ENCODE data around the gene UQCRC2.
A peak's percentile ranks its signal among the peaks of the same experiment; 100 is the strongest.

- TF ChIP-seq POLR2A (IDR thresholded peaks at IDR 0.05) (no peak), CTCF (IDR thresholded peaks at IDR 0.05) (peak in 4 of 5 experiments; percentile 5 to 35 (median 22)), POLR2AphosphoS5 (IDR thresholded peaks at IDR 0.05) (no peak), EP300 (IDR thresholded peaks at IDR 0.05; ENCODE audit: low read depth) (no peak)
These were observed 2.2 kb upstream of the UQCRC2 start for GRCh38 chr16:21950782-21951521.

Data from transverse colon (tissue), 4 donors.